Caco-2 (cell line): ENCODE results near the gene DHH. TPM values are rescaled to one million over a fixed set of nuclear protein-coding genes. Genes with fewer than 3 reads are reported as not detected.
A peak's percentile ranks its signal among the peaks of the same experiment; 100 is the strongest.

Experiments
- BruUV-seq: library from RNA; stranded (reverse); fragments of 400-500 nt; replicated peaks from 2 replicates; lab custom pipeline; 2021; lab: Mats Ljungman, UMichigan
- CTCF ChIA-PET: fragments of 300-600 bp; sonication (Branson Sonifier 250); formaldehyde crosslinking; loops from one replicate; lab custom pipeline; 2022; ENCODE audit warnings: antibody characterized with exemption; lab: Charles Lee
- POLR2A ChIA-PET: fragments of 300-600 bp; sonication (Branson Sonifier 250); formaldehyde crosslinking; loops from one replicate; lab custom pipeline; 2022; ENCODE audit warnings: antibody characterized with exemption; lab: Charles Lee
- DNase-seq, 2 experiments: peaks; one replicate each; pipeline versions ENCODE4 v3.0.0 to v3.0.0-alpha.2; 2020 to 2022
- H3K27me3 ChIP-seq: replicated peaks from 2 replicates; pipeline ENCODE4 v1.6.0; 2011; ENCODE audit warnings: low read length; ENCODE audit not compliant: control insufficient read depth, insufficient read depth
- H3K36me3 ChIP-seq: 2 replicates; pipeline ENCODE4 v1.5.1; 2011; ENCODE audit warnings: low read length; ENCODE audit not compliant: control insufficient read depth, insufficient read depth
- H3K4me1 ChIP-seq: fragments of 250-450 bp; sonication (Bioruptor Pico); 2 replicates; pipeline ENCODE4 v1.5.1; 2020; ENCODE audit warnings: mild to moderate bottlenecking
- H3K4me3 ChIP-seq: 2 replicates; pipeline ENCODE4 v1.5.1; 2011; ENCODE audit warnings: low read depth, mild to moderate bottlenecking, control low read depth, low read length
- H3K9me3 ChIP-seq: fragments of 250-450 bp; sonication (Bioruptor Pico); 2 replicates; pipeline ENCODE4 v1.5.1; 2020; ENCODE audit warnings: mild to moderate bottlenecking, moderate library complexity
- H3K27ac Mint-ChIP-seq: one replicate; pipeline ENCODE4 v1.8.0; 2022; ENCODE audit warnings: mixed read lengths; ENCODE audit not compliant: unreplicated experiment
- H3K27me3 Mint-ChIP-seq: one replicate; pipeline ENCODE4 v1.8.0; 2022; ENCODE audit warnings: mixed read lengths; ENCODE audit not compliant: insufficient read depth, unreplicated experiment
- H3K36me3 Mint-ChIP-seq: one replicate; pipeline ENCODE4 v1.8.0; 2022; ENCODE audit warnings: mild to moderate bottlenecking, mixed read lengths; ENCODE audit not compliant: insufficient read depth, unreplicated experiment
- H3K4me1 Mint-ChIP-seq: one replicate; pipeline ENCODE4 v1.8.0; 2022; ENCODE audit warnings: low read depth, mixed read lengths; ENCODE audit not compliant: unreplicated experiment
- H3K4me3 Mint-ChIP-seq: one replicate; pipeline ENCODE4 v1.8.0; 2022; ENCODE audit warnings: mild to moderate bottlenecking, moderate library complexity, mixed read lengths; ENCODE audit not compliant: unreplicated experiment
- H3K9me3 Mint-ChIP-seq: one replicate; pipeline ENCODE4 v1.8.0; 2022; ENCODE audit warnings: mixed read lengths; ENCODE audit not compliant: unreplicated experiment
- intact Hi-C: fragments of 100-400 bp; cut with micrococcal nuclease; formaldehyde crosslinking; loops from one replicate; pipeline ENCODE4 v1.10.0; 2022; ENCODE audit not compliant: unreplicated experiment
- total RNA-seq: library from RNA; stranded (reverse); gene quantifications from 2 replicates; pipeline ENCODE4 v1.2.3, GENCODE V29; 2022
- TF ChIP-seq, protein P1 (sequence below), 2 experiments: fragments of 200-600 bp in 1 of 2; IDR thresholded peaks; 1 replicate in 1 of 2; 2 replicates in 1 of 2; pipeline versions ENCODE4 v1.5.1 to v1.8.0; 2011 to 2022; ENCODE audit warnings: antibody characterized with exemption in 1 of 2, control low read depth in 1 of 2, inconsistent platforms in 1 of 2, low read depth in 1 of 2, low read length in 1 of 2, mild to moderate bottlenecking in 1 of 2, moderate library complexity in 1 of 2; ENCODE audit not compliant: insufficient read depth in 1 of 2, severe bottlenecking in 1 of 2, unreplicated experiment in 1 of 2

DHH gene
- total RNA-seq, 1 experiment from 2014 or later = 0.16 TPM

DNA sequence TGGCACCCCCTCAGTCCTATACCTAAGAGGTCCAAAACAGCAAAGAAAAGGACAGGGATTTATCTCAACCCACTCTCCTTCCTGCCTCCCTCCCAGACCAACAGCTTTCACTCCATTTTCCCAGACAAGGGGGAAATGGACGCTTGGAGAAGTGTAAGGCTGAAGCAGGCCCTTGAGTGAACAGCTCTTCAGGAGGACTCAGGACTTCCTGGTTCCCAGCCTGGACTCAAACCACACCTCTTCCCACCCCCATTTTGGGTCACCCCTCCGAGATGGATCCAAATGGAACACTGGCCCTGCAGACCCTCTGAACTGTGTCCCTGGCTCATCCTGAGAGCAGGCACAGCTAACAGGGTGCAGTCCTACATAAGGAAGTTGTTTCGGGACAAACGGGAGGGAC lies 36.7 kb downstream of the DHH start:
- no peak for DNase-seq
- H3K27me3 Mint-ChIP-seq = no peaks in the 10 kb centered on the region
- H3K36me3 Mint-ChIP-seq = peaks cover 42% of the 10 kb centered on the region
- H3K4me3 ChIP-seq = peak overlapping the region; percentile 91
- peaks cover 12% of the 10 kb centered on the region for H3K36me3 ChIP-seq
- TF ChIP-seq, protein P1, sequence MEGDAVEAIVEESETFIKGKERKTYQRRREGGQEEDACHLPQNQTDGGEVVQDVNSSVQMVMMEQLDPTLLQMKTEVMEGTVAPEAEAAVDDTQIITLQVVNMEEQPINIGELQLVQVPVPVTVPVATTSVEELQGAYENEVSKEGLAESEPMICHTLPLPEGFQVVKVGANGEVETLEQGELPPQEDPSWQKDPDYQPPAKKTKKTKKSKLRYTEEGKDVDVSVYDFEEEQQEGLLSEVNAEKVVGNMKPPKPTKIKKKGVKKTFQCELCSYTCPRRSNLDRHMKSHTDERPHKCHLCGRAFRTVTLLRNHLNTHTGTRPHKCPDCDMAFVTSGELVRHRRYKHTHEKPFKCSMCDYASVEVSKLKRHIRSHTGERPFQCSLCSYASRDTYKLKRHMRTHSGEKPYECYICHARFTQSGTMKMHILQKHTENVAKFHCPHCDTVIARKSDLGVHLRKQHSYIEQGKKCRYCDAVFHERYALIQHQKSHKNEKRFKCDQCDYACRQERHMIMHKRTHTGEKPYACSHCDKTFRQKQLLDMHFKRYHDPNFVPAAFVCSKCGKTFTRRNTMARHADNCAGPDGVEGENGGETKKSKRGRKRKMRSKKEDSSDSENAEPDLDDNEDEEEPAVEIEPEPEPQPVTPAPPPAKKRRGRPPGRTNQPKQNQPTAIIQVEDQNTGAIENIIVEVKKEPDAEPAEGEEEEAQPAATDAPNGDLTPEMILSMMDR (IDR thresholded peaks at IDR 0.05; ENCODE audit: insufficient read depth in 1 of 2, low read depth in 1 of 2, low read length in 1 of 2, severe bottlenecking in 1 of 2, unreplicated experiment in 1 of 2) = no peak
- H3K27me3 ChIP-seq = no peaks in the 10 kb centered on the region
- peaks cover 16% of the 10 kb centered on the region for H3K4me1 Mint-ChIP-seq
- peak overlapping the region; percentile 68 for H3K27ac Mint-ChIP-seq
- peak overlapping the region; percentile 83 for H3K4me3 Mint-ChIP-seq
- POLR2A ChIA-PET = interaction anchor here (1.1 kb wide), 1 partner anchor 73 kb away, joined by 3 read pairs; the partner anchor contains the start of gene TUBA1B
- CTCF ChIA-PET = interaction anchor here (0.9 to 1.2 kb wide), 2 partner anchors 12 to 13 kb away, joined by 3 read pairs; partner anchors contain the start of gene RHEBL1
- no peaks in the 10 kb centered on the region for H3K9me3 ChIP-seq
- intact Hi-C loops = no loop called here
- BruUV-seq = no TSS peak
- no peaks in the 10 kb centered on the region for H3K9me3 Mint-ChIP-seq
- H3K4me1 ChIP-seq = peaks cover 17% of the 10 kb centered on the region

DNA sequence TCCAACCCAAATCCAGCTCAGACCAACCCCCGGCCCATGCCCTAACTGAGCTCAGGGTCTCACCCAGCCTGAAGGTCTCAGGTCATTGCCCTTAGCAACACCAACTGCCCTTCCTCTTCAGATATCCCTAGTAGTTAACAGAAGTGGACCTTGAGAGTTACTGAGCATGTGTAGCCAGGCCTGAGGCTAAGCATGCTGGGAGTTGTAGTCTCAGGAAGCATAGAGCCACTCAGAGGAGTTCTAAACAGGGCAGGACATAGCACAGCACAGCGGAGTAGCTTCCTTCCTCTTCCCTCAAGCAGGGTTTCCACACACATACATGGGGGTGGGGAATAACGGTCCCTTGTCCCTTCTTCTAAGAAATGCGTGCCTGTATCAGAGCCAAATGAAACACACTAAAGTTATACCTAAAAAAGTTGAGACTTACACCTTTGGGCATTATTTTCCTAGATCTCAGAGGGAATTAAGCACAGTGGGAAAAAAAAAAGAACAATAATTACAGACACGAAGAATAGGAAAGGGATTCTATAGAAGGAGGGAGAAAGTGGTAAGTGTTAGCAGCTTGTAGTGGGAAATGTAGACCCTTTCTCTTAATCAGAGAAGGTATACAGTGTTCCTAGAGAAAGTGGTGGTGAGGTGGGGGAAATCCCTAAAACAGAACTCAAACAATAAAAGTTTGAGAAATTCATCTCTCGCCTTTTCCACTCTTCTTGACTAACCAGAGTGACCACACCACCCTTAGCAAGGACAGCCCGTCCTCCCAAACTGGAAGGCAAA lies 38.4 kb downstream of the DHH start:
- ChIA-PET CTCF (no interaction called here), POLR2A (no interaction called here)
- Histone ChIP-seq H3K4me3 (no peak overlapping the region), H3K36me3 (peaks cover 12% of the 10 kb centered on the region), H3K27me3 (no peaks in the 10 kb centered on the region), H3K4me1 (peaks cover 17% of the 10 kb centered on the region), H3K9me3 (no peaks in the 10 kb centered on the region)
- peak; percentile 35 to 45 for DNase-seq
- Mint-ChIP-seq H3K27ac (peak overlapping the region; percentile 12), H3K4me3 (peak overlapping the region; percentile 26), H3K27me3 (no peaks in the 10 kb centered on the region), H3K4me1 (peaks cover 16% of the 10 kb centered on the region), H3K36me3 (peaks cover 59% of the 10 kb centered on the region), H3K9me3 (no peaks in the 10 kb centered on the region)
- no TSS peak for BruUV-seq
- TF ChIP-seq, protein P1 (IDR thresholded peaks at IDR 0.05; ENCODE audit: insufficient read depth in 1 of 2, low read depth in 1 of 2, low read length in 1 of 2, severe bottlenecking in 1 of 2, unreplicated experiment in 1 of 2) = no peak
- intact Hi-C loops = no loop called here

DNA sequence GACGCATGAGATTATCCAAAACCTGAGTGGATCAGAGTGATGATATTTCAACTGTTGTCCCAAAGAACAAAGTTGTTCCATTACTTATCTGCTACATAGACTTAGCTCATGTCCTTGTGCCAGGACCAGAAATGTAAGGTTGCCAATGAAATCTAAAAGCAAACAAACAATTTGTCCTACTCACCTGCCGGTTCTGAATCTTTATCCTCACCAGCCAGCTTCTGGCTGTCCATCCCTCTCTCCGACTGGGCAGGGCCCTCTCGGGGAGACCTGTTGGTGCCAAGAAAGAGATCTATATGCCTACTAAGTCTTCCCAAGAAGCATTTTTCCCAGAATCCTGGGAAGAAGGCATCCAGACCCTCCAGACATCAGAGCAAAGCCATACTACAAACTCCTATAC lies 39.5 kb downstream of the DHH start:
- Mint-ChIP-seq H3K4me1 (peaks cover 16% of the 10 kb centered on the region), H3K27me3 (no peaks in the 10 kb centered on the region), H3K27ac (no peak overlapping the region), H3K4me3 (no peak overlapping the region), H3K36me3 (peaks cover 63% of the 10 kb centered on the region), H3K9me3 (no peaks in the 10 kb centered on the region)
- ChIA-PET CTCF (no interaction called here), POLR2A (no interaction called here)
- Histone ChIP-seq H3K9me3 (no peaks in the 10 kb centered on the region), H3K36me3 (peaks cover 15% of the 10 kb centered on the region), H3K4me3 (no peak overlapping the region), H3K27me3 (no peaks in the 10 kb centered on the region), H3K4me1 (peaks cover 17% of the 10 kb centered on the region)
- no peak for DNase-seq
- TF ChIP-seq, protein P1 (IDR thresholded peaks at IDR 0.05; ENCODE audit: insufficient read depth in 1 of 2, low read depth in 1 of 2, low read length in 1 of 2, severe bottlenecking in 1 of 2, unreplicated experiment in 1 of 2) = no peak
- intact Hi-C loops = no loop called here
- no TSS peak for BruUV-seq
